PC-9 (cell line): Measurements from ENCODE around the gene DUSP2.

Experiments used
- EZH2 ChIP-seq: fragments of 200-600 bp; sonication (generic); IDR thresholded peaks from 2 replicates; pipeline ENCODE4 v1.8.0; 2017; ENCODE audit warnings: antibody characterized with exemption, low read depth
- TF ChIP-seq, protein P1 (sequence below): fragments of 200-600 bp; sonication (generic); conservative IDR thresholded peaks from 2 replicates; pipeline ENCODE4 v1.6.1; 2017; ENCODE audit warnings: mixed run types, antibody characterized with exemption, mild to moderate bottlenecking, moderate library complexity

DNA sequence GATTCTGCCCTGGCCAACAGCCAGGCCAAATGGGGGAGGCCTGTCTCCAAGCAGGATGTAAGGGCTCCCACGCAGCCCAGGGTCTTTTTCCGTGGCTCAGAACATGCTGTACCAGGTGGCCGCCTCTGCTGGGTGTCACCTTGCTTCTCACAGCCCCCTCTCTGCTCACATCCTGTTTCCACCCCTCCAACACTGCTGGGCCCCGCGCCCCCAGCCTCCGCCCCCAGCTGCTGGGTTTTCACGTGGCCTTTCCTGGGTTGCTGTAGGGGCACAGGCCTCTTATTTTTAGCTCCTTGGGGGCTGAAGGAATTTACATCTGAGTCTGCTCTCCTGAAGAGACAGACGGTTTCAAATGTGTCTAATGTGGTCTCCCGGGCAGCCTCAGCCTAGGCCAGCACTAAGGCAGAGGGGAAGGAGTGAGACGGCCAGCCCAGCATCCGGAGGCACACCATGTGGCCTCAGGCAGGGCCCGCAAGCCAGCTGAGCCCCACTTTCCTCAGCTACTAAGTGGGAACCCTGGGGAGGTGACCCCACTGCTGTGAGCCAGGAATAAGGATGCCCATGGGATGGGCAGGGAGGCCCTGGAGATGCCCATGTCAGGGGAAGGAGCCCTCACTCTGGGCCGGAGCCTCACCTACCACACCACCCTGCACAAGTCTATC is 18.7 kb upstream of the DUSP2 start:
- TF ChIP-seq, protein P1, sequence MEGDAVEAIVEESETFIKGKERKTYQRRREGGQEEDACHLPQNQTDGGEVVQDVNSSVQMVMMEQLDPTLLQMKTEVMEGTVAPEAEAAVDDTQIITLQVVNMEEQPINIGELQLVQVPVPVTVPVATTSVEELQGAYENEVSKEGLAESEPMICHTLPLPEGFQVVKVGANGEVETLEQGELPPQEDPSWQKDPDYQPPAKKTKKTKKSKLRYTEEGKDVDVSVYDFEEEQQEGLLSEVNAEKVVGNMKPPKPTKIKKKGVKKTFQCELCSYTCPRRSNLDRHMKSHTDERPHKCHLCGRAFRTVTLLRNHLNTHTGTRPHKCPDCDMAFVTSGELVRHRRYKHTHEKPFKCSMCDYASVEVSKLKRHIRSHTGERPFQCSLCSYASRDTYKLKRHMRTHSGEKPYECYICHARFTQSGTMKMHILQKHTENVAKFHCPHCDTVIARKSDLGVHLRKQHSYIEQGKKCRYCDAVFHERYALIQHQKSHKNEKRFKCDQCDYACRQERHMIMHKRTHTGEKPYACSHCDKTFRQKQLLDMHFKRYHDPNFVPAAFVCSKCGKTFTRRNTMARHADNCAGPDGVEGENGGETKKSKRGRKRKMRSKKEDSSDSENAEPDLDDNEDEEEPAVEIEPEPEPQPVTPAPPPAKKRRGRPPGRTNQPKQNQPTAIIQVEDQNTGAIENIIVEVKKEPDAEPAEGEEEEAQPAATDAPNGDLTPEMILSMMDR: no peak
- no peak for TF ChIP-seq EZH2
